Measurements from ENCODE around the gene FCRLB. TPM values are rescaled to one million over a fixed set of nuclear protein-coding genes. Genes with fewer than 3 reads are reported as not detected.

Gene FCRLB
- total and polyA plus RNA-seq, 9 of the 15 experiments (the other 6 are each of a cell fraction or from before 2014, with no cell fraction given), result 0.20 to 4.6 (median 1.3) TPM

DNA sequence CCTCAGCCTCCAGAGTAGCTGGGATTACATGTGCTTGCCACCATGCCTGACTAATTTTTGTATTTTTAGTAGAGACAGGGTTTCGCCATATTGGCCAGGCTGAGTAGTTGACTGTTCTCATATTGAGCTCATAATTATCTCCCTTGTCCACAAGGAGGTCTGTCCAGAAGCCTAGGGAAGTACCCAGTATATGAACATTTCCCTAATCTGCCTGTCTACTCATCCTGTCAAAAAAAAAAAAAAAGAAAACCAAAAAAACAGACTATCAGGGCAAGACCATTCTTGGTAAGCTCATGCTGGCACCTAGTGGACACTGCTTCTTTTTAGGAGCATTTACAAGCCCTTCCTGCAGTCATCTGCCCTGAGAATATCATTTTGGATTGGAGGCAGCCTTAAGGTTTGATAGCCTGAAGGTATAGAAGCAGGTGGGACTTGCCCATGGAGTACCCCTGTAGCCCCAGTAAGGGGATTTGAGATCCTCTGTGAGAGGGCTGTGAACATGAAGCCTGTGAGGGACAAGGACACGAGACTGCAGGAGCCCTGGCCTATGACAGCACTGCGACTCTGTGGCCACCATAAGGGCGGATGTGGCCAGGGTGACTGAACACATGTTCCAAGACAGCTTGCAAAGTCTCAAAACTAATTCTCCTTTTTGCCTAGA, 17.4 kb downstream of the FCRLB start (continued):
- TF ChIP-seq, protein P1, sequence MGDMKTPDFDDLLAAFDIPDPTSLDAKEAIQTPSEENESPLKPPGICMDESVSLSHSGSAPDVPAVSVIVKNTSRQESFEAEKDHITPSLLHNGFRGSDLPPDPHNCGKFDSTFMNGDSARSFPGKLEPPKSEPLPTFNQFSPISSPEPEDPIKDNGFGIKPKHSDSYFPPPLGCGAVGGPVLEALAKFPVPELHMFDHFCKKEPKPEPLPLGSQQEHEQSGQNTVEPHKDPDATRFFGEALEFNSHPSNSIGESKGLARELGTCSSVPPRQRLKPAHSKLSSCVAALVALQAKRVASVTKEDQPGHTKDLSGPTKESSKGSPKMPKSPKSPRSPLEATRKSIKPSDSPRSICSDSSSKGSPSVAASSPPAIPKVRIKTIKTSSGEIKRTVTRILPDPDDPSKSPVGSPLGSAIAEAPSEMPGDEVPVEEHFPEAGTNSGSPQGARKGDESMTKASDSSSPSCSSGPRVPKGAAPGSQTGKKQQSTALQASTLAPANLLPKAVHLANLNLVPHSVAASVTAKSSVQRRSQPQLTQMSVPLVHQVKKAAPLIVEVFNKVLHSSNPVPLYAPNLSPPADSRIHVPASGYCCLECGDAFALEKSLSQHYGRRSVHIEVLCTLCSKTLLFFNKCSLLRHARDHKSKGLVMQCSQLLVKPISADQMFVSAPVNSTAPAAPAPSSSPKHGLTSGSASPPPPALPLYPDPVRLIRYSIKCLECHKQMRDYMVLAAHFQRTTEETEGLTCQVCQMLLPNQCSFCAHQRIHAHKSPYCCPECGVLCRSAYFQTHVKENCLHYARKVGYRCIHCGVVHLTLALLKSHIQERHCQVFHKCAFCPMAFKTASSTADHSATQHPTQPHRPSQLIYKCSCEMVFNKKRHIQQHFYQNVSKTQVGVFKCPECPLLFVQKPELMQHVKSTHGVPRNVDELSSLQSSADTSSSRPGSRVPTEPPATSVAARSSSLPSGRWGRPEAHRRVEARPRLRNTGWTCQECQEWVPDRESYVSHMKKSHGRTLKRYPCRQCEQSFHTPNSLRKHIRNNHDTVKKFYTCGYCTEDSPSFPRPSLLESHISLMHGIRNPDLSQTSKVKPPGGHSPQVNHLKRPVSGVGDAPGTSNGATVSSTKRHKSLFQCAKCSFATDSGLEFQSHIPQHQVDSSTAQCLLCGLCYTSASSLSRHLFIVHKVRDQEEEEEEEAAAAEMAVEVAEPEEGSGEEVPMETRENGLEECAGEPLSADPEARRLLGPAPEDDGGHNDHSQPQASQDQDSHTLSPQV (IDR thresholded peaks at IDR 0.05), result 0 out of 2 replicates have a peak, but pooled peaks have one; percentile 46
- TF ChIP-seq PHF8 (IDR thresholded peaks at IDR 0.05; ENCODE audit: borderline replicate concordance, low read length), result no peak
- no peak for TF ChIP-seq ZNF174 (CRISPR knock-in tag; IDR thresholded peaks at IDR 0.05)
- TF ChIP-seq SLC30A9 (CRISPR knock-in tag; IDR thresholded peaks at IDR 0.05), result no peak
- no peak for TF ChIP-seq TCF7L2 (IDR thresholded peaks at IDR 0.05; ENCODE audit: low read depth, low read length)
- no peak for TF ChIP-seq ETV6 (IDR thresholded peaks at IDR 0.05; ENCODE audit: borderline replicate concordance in 1 of 2, low read depth in 2 of 2, low read length in 1 of 2)
- TF ChIP-seq ETV6 (CRISPR knock-in tag; IDR thresholded peaks at IDR 0.05; ENCODE audit: borderline replicate concordance), result no peak
- no peak; the same call in 1 of the 2 replicates for TF ChIP-seq ADNP (tag; IDR thresholded peaks at IDR 0.05)
- peak; percentile 21 for TF ChIP-seq ASH1L (IDR thresholded peaks at IDR 0.05; ENCODE audit: borderline replicate concordance, low read depth, partially characterized antibody)
- peak; percentile 80 for TF ChIP-seq DPF2 (IDR thresholded peaks at IDR 0.05)
- TF ChIP-seq BRD9 (IDR thresholded peaks at IDR 0.05; ENCODE audit: low read depth, partially characterized antibody), result peak; percentile 91
- TF ChIP-seq, protein P2, sequence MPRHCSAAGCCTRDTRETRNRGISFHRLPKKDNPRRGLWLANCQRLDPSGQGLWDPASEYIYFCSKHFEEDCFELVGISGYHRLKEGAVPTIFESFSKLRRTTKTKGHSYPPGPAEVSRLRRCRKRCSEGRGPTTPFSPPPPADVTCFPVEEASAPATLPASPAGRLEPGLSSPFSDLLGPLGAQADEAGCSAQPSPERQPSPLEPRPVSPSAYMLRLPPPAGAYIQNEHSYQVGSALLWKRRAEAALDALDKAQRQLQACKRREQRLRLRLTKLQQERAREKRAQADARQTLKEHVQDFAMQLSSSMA (CRISPR knock-in tag; IDR thresholded peaks at IDR 0.05), result no peak
- TF ChIP-seq RNF2 (IDR thresholded peaks at IDR 0.05), result no peak
- TF ChIP-seq ZKSCAN8 (CRISPR knock-in tag; IDR thresholded peaks at IDR 0.05), result no peak; the same call in 1 of the 2 replicates
- no peak for TF ChIP-seq MEF2D (tag; conservative IDR thresholded peaks at IDR 0.05; ENCODE audit: low read depth)
- TF ChIP-seq, protein P3, sequence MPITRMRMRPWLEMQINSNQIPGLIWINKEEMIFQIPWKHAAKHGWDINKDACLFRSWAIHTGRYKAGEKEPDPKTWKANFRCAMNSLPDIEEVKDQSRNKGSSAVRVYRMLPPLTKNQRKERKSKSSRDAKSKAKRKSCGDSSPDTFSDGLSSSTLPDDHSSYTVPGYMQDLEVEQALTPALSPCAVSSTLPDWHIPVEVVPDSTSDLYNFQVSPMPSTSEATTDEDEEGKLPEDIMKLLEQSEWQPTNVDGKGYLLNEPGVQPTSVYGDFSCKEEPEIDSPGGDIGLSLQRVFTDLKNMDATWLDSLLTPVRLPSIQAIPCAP (CRISPR knock-in tag; IDR thresholded peaks at IDR 0.05; ENCODE audit: borderline replicate concordance), result no peak
- TF ChIP-seq, protein P4, sequence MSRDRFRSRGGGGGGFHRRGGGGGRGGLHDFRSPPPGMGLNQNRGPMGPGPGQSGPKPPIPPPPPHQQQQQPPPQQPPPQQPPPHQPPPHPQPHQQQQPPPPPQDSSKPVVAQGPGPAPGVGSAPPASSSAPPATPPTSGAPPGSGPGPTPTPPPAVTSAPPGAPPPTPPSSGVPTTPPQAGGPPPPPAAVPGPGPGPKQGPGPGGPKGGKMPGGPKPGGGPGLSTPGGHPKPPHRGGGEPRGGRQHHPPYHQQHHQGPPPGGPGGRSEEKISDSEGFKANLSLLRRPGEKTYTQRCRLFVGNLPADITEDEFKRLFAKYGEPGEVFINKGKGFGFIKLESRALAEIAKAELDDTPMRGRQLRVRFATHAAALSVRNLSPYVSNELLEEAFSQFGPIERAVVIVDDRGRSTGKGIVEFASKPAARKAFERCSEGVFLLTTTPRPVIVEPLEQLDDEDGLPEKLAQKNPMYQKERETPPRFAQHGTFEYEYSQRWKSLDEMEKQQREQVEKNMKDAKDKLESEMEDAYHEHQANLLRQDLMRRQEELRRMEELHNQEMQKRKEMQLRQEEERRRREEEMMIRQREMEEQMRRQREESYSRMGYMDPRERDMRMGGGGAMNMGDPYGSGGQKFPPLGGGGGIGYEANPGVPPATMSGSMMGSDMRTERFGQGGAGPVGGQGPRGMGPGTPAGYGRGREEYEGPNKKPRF (IDR thresholded peaks at IDR 0.05; ENCODE audit: low read depth, low read length), result no peak
- TF ChIP-seq ZNF79 (CRISPR knock-in tag; IDR thresholded peaks at IDR 0.05; ENCODE audit: low read depth), result no peak
- TF ChIP-seq, protein P5, sequence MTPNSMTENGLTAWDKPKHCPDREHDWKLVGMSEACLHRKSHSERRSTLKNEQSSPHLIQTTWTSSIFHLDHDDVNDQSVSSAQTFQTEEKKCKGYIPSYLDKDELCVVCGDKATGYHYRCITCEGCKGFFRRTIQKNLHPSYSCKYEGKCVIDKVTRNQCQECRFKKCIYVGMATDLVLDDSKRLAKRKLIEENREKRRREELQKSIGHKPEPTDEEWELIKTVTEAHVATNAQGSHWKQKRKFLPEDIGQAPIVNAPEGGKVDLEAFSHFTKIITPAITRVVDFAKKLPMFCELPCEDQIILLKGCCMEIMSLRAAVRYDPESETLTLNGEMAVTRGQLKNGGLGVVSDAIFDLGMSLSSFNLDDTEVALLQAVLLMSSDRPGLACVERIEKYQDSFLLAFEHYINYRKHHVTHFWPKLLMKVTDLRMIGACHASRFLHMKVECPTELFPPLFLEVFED (CRISPR knock-in tag; conservative IDR thresholded peaks at IDR 0.05), result no peak
- TF ChIP-seq TARDBP (IDR thresholded peaks at IDR 0.05), result no peak

All from K562 (cell line).